NCI-H2196 treated with DMSO at 0.1 percent for 48 hours (cell line): Measurements from ENCODE around the gene OSBPL8.

ENCODE experiments used
- DNase-seq: peaks from one replicate; lab custom pipeline; 2025; ENCODE audit not compliant: unreplicated experiment; lab: John Stamatoyannopoulos, UW

The OSBPL8 gene

DNA sequence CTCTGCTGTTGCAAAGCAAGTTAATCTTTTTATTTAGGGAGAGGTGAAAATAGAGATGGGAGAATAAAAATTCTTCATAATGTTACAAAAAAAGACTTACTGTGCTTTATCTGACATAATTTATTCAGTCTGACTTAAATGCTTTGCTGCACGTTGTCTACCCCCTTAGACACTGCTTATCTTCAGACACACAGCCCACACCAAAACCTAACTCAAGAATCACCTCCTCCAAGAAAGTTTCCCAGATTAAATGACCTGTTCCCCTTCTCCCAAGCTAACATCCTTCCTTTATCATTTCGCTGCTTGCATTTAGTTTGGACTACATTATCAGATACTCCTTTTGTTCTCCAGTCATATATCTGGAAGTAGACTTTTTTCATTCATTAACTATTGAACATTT lies 3.8 kb downstream of the OSBPL8 start:
- DNase-seq, result no peak

DNA sequence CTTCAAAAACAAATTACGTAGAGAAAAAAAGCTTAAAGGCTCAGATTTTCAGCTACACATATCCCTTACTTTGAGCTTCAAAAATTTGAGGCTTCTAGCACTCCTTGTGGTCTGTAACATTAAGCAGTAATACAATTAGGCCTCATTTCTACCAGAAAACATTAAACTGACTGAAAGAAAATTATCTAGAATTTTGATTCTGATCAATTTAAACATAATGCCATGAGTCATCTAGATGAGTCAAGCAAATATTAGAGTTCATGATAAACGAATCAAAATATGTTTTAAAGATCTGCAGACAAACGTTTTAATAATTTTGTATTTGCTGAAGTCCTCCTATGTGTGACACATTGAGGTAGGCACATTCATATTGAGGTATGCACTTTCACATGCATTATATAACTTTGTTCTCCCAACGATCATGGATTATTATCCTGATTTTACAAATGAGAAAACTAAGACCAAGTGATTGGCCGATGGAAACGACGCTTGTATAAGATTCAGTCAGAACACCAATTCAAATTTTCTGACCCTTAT lies 4.3 kb downstream of the OSBPL8 start:
- DNase-seq, result no peak

DNA sequence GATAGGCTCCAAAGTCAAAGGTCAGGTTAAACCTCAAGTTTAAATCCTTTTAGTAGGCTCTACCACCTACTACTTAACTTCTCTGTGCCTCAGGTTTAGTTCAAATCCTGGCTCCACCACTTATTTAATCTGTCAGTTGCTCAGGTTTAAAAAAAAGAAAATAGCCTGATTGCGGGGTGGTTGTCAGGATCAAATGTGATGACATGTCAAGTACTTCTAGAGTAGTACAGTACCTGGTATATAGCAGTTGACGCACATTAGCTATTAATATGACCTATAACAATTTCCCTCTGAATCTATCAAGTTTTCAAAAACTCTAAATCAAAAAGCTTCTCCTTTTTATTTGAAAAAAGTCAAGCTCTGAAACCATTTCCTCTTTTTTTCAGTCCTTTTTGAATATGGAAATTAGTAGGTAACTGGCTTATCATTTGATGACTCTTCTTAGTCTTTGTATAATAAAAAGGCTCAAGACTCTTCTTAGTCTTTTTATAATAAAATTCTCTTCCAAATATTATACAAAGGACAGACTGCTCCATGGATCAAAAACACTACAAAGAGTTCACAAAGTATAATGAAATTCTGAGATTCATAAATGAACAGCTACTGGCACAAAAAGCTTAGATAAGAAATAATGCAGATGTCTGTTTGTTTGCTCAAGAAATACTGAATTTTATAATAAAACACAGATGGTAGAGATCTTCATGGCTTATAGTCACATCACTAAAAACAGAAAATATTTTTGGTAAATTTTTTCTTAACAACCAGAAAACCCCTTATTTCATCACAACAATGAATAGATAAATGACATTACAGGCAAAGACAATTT lies 5.0 kb downstream of the OSBPL8 start:
- no peak for DNase-seq

DNA sequence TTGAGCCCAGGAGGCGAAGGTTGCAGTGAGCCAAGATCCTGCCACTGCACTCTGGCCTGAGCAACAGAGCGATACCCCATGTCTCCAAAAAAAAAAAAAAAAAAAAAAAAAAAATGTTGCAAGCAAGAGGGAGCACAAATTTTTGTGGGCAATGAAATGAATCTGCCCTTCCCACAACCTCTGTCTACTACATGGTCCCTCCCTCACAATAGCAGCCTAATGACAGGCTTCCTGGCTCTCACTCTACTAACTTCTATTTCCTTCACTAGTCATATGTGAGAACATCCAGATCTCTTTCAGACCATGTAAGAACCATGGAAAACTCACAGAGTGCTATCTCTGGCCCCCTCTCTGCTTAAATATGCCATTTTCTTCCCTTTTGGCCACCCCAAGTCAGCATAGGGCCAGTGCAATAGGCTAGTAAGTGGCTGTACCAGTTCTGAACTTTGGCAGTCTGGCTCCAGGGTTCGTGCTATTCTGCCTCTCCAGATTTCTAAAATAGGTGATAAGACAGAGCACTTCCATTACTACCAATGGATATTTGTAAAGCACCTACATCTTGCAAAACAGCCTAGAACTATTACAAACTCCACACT lies 7.1 kb downstream of the OSBPL8 start:
- no peak for DNase-seq

DNA sequence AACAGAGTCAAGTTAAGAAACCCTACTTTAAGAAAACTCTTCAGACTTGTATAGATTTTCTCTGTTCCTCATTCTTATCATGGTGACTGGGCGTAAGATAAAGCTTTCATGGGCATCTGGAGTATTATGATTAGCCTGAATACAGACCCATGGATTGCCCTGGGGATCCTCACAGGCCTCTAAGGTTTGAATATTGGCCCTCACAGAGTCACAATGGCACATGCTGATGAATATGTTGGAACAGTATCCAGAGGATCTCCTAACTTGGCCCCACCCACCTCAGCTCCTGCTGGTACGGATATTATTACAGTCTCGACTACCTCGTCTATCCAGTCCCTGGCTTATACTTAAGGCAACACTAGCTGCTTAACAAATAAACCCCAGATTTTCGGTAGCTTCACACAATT lies 8.1 kb downstream of the OSBPL8 start:
- DNase-seq, result no peak

DNA sequence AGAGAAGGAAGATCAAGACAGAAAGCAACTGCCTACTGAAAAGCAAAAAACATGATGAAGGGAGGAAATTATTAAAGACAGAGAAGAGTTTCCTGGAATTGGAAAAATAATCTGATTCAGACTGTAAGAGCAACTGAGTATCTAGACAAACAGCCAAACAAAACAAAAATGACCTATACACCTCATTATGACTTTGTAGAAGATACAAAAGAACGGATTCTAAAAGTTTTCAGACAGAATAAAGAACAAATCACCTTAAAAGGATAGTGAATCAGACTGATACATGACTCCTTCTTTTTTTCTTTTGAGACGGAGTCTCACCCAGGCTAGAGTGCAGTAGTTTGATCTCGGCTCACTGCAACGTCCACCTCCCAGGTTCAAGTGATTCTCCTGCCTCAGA lies 10.4 kb downstream of the OSBPL8 start:
- DNase-seq, result no peak

DNA sequence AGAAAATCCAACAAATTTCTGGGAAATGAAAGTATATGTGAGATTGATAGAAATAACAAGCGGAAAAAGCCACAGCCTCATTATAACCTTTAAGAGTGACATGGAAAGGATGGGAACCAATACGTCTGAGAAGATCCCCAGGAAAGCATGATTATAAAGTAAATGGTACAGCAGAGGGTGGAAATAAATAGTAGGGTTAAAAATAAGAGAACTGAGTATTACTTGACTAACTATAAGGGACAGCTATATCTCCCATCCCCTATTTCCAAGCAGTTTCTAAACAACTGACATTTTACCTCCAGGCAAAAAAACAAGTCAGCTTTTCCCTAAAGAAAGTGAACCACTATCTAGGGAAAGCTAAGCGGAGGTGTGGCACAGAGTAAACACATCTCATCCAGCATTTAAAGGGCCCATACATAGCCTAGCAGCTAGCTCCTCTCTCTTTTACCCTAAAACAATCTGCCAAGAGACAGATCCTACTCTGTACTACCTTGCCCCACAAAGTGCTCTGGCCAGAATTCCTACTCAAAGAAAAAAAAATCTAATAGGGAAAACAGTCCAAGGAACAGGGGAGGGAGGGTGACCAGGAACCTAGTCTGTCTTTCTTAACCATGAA lies 11.2 kb downstream of the OSBPL8 start:
- no peak for DNase-seq

DNA sequence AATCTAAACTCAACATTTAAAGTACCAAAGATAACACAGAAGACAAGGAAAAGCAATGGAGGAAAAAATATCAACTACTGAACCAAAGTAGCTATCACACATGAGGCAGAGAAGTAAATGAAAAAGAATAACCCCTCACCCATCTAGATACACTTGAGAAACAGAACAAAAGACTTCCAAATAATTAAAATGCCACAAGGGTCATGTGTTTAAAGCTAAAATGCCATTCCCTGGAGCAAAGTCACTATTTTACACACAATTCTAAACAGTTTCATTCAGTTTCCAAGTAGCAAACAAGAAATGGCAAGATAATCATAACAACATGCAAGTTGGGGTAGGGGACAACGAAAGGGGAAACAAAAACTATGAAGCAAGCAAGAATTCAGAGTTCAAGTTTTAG lies 12.0 kb downstream of the OSBPL8 start:
- DNase-seq, result no peak

DNA sequence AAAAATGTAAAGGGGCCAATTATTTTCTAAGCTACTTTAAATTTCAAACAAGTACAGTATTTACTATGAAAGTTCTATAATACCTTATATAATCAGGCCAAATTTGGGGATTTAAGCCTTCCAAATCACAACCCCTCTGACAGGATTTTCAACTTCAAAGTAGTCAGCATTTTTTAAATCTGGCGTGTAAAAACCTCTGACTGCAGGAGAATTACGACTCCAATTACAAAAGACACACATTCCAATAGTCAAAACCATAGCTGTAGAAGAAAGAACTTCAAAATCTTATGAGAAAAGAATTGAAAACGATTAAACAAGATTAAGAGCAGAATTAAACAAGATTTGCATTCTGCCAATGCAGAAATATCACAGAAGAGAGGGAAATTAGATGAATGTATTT lies 12.7 kb downstream of the OSBPL8 start:
- no peak for DNase-seq

DNA sequence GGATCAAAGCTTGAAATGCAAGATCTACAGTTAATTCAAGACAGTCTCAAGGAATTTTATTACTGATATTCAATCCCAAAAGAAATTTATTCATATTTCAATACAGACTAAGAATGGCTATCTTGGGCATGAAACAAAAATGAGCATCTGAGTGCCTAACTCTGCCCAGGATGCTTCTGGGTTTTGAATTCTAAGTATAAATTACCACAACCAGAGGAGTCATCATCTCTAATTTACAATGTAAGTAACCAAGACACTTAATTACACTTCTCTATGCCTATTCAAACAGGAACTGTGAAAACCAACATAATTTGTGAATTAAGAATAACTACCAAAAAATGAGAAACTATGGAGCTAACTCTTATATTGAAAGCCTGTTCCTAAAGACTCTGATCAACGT lies 14.1 kb downstream of the OSBPL8 start:
- no peak for DNase-seq

DNA sequence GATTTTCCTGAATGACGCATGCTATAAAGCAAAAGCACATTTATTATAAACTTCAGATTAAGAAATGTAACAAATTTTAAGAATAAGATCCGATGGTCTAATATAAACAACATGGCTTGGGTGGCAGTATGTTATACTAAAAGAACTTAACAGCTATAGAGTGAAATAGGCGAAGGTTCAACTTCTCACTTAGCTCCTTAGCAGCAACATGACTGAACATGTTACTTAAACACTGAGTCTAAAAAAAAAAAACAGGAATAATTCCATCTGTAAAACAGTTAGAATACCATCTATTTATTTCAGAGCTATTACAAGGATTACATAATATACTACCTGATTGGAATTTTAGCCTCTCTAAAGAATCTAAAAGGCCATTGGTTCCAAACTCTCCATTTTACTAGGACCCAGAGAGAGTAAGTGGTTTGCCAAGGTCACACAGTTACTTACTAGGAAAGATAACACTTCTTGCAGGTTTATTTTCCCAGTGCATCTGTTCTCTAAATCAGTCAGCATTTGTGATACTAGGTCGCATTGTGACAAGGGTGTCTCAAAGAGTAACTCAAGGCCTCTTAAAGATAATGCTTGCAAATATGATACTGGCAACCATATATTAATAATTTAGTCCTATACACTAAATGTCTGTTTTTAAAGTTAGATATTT lies 14.8 kb downstream of the OSBPL8 start:
- DNase-seq, result no peak

DNA sequence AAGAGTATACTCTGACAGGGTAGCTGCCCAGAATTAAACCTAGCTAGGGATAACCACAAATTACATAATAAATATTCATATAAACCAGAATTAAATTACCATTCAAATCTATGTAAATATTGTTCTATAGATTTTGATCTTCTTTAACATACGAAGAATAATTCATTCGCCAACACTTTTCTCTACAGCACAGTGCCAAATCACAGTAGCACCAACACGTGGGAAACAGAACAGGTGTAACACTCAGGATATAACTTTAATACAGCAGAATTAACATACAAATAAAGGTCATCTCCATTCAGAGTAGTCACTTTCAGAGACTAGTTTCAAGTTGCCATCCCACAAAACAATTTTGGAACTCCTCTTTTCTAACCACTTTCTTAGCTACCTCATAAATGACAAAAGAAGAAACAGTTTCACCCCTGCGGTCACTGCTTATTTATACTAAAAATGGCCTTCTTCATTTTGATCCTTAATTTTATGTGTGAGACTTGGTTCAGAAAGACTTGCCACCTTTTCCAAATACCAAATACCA lies 15.7 kb downstream of the OSBPL8 start:
- no peak for DNase-seq

DNA sequence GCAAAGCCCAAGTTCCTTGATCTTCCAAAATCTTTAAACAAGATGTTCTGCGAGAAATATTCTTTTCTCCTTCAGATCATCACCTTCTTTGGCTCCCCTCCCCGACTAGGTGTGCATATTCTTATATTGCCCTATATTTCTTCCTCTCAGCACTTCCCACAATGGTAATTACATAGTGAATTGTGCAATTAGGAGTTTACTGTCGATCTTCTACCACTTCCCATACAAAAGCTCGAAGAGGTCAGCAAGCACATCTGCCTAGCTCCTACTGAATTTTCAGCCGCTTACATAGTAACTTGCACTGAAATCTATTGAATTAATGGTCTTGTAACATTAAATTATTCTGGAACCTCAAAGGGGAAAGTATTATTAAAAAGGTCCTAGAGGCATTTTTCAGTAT lies 16.7 kb downstream of the OSBPL8 start:
- no peak for DNase-seq

DNA sequence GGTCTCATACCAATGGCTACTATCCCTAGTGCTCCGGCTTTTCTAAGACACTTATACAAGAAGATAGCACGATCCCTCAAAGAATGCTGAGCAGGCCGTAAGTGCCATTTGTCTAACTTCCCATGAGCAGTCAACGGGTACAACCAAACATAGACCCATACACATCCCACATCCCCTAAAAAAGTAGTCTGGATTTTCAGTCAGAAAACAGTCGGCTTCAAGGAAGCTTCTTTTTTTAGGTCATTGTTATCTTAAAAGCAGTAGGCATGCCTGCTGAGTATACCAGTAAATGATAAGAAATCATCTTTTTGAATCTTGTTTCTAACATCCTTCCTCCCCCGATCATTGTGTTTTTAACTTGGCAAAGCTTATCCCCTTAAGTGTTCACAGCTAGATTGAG lies 19.8 kb downstream of the OSBPL8 start:
- no peak for DNase-seq

DNA sequence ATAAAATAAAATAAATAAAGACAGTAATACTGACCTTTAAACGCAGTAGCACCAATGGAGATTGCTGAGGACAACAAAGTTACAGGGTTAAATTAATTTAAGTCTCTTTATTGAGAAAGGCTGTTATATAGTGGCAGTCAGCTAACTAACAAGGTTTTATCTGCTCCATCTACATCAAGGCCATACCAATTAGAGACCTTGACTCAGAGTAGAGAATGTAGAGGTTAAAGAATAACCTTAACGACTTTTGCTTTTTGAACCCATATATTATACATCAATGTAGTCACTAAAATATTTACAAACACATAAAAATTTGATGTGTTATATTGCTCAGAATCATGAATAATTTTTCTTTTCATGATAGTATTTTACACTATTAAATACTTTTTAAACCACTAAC lies 21.6 kb downstream of the OSBPL8 start:
- DNase-seq, result no peak

DNA sequence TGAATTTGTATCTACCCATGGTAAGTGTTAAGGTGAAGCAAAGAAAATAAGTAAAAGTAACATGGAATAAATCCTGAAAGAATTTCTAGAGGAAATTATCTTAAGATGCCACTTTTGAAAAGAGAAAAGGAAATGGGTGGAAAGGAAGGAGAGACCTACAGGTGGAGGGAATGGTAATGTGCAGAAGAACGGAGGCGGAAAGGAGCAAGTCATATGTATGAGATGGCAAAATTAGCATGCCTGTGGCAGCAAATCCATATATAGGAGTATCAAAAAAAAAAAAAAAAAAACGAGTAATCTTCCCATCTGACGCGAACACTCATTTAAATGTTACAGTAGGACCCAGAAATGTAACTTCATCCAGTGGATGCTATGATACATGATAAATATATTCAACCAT lies 23.0 kb downstream of the OSBPL8 start:
- no peak for DNase-seq

DNA sequence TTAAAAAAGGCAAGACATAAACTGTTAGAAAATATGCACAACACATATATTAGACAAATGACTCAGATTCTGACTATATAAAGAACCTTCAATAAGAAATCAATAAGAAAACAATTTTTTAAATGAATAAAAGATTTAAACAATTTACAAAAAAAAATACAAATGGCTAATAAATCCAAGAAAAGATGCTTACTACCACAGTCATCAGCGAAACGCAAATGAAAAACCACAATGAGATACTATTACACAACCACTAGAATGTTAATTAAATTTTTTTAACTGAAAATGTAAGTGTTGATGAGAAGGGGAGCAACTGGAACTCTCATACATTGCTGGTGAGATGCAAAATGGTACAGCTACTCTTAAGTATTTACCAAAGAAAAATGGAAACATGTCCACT lies 24.4 kb downstream of the OSBPL8 start:
- no peak for DNase-seq

DNA sequence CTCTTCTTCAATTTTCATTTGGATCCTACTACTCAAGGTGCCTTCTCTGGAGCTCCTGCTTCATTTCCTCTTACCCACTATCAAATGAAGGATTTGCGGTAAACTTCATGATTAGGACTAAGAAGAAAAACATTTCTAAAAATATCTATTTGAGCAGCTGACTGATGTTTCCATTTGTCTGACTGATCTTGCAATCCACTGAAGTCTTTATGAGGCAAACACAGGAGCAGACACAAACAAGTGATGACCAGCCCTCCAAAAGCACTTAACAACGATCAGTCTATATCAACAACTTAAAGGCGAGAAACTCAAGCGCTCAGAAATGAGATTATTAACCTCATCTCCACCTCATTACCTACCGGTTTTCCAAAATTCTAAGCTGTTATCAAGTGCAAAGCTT lies 26.2 kb downstream of the OSBPL8 start:
- no peak for DNase-seq

DNA sequence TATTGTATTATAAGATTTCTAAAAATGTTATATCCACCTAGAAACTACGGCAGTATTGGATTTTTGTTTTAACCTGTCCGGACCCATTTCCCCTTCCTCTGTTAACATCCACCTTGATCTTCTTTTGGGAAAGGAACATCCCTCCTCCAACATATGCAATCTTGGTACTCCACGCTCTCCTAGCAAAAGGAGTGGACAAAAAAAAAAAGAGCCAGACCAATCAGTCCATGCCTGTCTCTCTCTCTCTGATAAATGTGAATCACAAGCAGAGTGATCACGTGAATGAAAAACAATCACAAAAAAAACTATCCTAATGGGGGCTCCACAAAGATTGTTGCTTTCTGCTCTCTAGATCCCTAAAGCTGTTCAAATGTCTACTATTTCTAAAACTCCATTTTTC lies 27.1 kb downstream of the OSBPL8 start:
- no peak for DNase-seq

DNA sequence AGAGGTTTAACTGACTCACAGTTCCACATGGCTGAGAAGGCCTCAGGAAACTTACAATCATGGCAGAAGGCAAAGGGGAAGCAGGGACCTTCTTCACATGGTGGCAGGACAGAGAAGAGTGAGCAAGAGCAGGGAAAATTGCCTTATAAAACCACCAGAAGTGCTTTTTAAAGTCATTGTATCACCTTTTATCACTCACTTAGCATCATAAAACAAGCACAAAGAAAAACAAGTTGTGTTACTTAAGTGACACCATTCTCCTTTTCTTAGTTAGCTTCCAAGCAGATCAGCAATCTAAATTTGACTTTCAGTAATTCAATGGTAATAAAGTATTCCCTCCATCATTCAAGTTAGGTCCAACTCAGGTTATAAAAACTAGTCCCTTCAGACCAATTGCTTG lies 28.5 kb downstream of the OSBPL8 start:
- DNase-seq, result no peak

DNA sequence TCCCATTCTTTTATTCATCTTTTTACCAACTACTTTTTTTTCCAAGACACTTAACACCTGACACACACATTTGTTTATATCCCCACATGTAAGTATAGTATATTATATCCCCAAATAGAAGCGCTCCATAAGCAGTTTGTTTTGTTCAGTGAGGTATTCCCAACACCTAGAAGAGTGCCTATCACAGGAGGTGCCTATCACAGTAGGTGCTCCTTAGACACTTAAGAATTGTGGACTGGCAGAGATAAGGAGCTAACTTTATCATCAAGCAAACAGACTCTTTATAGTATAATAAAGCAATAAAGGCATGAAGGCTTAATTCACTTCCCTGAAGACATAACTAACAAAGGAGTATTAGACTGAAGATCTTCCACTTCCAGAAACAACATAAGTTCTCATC lies 29.1 kb downstream of the OSBPL8 start:
- DNase-seq, result no peak
